NB4 (cell line): ENCODE results near the gene UTF1.

ENCODE experiments used
- CTCF ChIP-seq: IDR thresholded peaks from one replicate; pipeline ENCODE4 v1.5.1; 2012; ENCODE audit warnings: low read depth, low read length
- MAX ChIP-seq: IDR thresholded peaks from 2 replicates; pipeline ENCODE4 v1.6.1; 2011; ENCODE audit warnings: low read depth, low read length
- POLR2A ChIP-seq: IDR thresholded peaks from 2 replicates; pipeline ENCODE4 v1.6.1; 2011; ENCODE audit warnings: mild to moderate bottlenecking; ENCODE audit not compliant: insufficient read length; ENCODE audit errors: extremely low read depth

- TF ChIP-seq CTCF, result no peak
- no peak for TF ChIP-seq POLR2A
- TF ChIP-seq MAX, result peak; percentile 89
Observed at GRCh38 chr10:133277993-133278576, 48.1 kb downstream of the UTF1 start.
